ENCODE data around the gene SCAPER. TPM values are rescaled to one million over a fixed set of nuclear protein-coding genes. Genes with fewer than 3 reads are reported as not detected.

SCAPER gene
- total and polyA plus RNA-seq, 2 of the 4 experiments (the other 2 are of a cell fraction): 2.9 to 9.7 TPM

DNA sequence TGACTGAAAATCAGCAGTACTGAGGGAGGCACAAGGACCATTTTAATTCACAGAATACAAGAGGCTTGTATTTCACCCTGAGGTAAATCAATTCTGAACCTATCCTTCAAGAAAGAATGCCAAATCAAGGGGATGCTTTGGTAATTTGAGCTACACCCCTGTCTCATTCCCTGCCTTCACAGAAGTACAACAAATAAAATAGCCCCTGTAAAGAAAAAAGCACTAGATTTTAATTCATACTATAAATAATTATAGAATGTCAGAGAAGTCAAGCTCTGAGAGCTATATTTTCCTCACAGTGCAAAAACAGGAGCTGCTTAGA, 319.6 kb downstream of the SCAPER start:
- Histone ChIP-seq H3K56ac (ENCODE audit: extremely low read depth, insufficient read depth, low read length) (no peak overlapping the region), H4K91ac (ENCODE audit: insufficient read depth, low read depth, low read length) (no peak overlapping the region), H2BK20ac (ENCODE audit: low read depth, low read length) (no peak overlapping the region), H4K20me1 (ENCODE audit: insufficient read depth, low read length) (no peaks in the 10 kb centered on the region), H2AK9ac (replicated peaks; ENCODE audit: low read depth, low read length, poor library complexity) (no peak overlapping the region), H3K14ac (replicated peaks; ENCODE audit: low read depth, low read length) (no peak overlapping the region), H3K4me1 (ENCODE audit: control insufficient read depth, insufficient read depth, low read length) (no peaks in the 10 kb centered on the region), H2BK15ac (ENCODE audit: low read depth, low read length) (no peak overlapping the region), H3K9me3 (ENCODE audit: control insufficient read depth, insufficient read depth, low read length) (no peaks in the 10 kb centered on the region), H4K8ac (ENCODE audit: low read depth in 2 of 2, low read length in 2 of 2) (no peak overlapping the region), H2AFZ (replicated peaks; ENCODE audit: low read length, poor library complexity) (no peak overlapping the region), H3K18ac (ENCODE audit: low read depth, low read length) (no peak overlapping the region), H2AK5ac (ENCODE audit: low read depth, low read length) (no peak overlapping the region), H4K5ac (ENCODE audit: low read depth, low read length) (no peak overlapping the region), H3K79me1 (ENCODE audit: low read depth in 1 of 2, low read length in 2 of 2) (no peaks in the 10 kb centered on the region), H3K23ac (ENCODE audit: low read depth, low read length) (no peak overlapping the region), H2BK120ac (ENCODE audit: low read depth, low read length) (no peak overlapping the region), H3K4me2 (ENCODE audit: low read depth, low read length) (no peak overlapping the region), H2BK5ac (ENCODE audit: low read depth, low read length, poor library complexity, severe bottlenecking) (no peak overlapping the region), H3K9me1 (ENCODE audit: insufficient read depth, low read length) (0 out of 2 replicates have a peak, but pooled peaks cover 2% of the 10 kb centered on the region), H3K27me3 (ENCODE audit: control insufficient read depth, insufficient read depth, low read length) (no peaks in the 10 kb centered on the region), H3K9ac (ENCODE audit: low read depth, low read length) (no peak overlapping the region), H3K27ac (ENCODE audit: insufficient read depth, low read length) (no peak overlapping the region), H3K36me3 (ENCODE audit: control insufficient read depth, insufficient read depth, low read length) (no peaks in the 10 kb centered on the region), H3K4ac (ENCODE audit: low read depth, low read length) (no peak overlapping the region), H3K4me3 (ENCODE audit: insufficient read depth, low read depth, low read length) (no peak overlapping the region)
- BruUV-seq (replicated peaks): no TSS peak
- ATAC-seq (ENCODE audit: low read depth) (no peak), DNase-seq (no peak)
- intact Hi-C loops (cut with micrococcal nuclease): no loop called here
- dilution Hi-C loops (cut with HindIII; ENCODE audit: low sequenced_read_pairs, unreplicated experiment): no loop called here
- TF ChIP-seq NFE2L2 (IDR thresholded peaks at IDR 0.05; ENCODE audit: low read depth, low read length) (no peak), SMC3 (IDR thresholded peaks at IDR 0.05; ENCODE audit: low read depth, low read length) (no peak), MAZ (IDR thresholded peaks at IDR 0.05; ENCODE audit: borderline replicate concordance, low read depth, low read length) (no peak)
- in situ Hi-C loops (cut with MboI; ENCODE audit: low sequenced_read_pairs): no loop called here
- ChIA-PET POLR2A (ENCODE audit: unreplicated experiment) (no interaction called here), CTCF (interaction anchor here (1.5 to 2.4 kb wide), 2 partner anchors 8 to 12 kb away, joined by 5 to 7 read pairs; no protein-coding TSS in a partner anchor)
